ENCODE measurements around the gene GOPC.
"Not testable (repeated sequence)": the region's sequence is repeated elsewhere in the genome, so short reads cannot be mapped to it uniquely, and the experiment has no call there.

The GOPC gene

DNA sequence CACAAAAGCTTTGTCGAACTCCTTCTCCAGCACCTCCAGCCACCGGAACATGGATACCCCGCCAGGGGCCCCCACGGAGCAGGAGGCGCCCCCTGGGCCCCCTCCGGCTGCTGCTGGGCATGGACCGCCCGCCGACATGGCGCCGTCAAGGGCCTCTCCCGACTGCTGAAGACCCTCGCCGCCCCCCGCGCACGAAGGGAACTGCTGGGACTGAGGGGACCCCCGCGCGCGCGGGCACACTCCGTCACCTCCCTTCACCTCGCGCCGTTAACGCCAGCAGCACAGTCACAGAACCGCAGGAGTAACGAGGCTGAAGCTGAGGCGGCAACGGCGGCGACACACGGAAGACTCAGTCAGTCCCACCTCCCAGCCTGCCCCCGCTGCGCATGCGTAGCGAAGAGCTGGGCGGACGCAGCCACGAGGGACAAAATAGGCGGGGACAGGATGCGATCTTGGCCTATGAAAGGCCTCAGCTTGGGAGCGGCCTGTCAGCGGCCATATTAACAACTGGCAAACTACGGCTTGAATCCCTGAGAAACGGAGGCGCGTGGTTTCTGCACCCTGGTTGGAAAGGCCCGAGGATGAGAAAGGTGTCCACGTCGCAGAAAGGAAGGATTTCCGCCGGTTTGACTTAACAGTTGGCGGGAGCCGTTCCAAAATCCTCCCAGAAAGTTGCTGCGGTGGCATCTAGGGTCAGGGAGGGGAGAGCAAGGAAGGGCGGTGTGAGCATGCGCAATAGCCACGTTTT, at the start of gene GOPC:
GOPC (minus strand) TSS at position 361 of the 748 bp plus-strand sequence; CDS start at position 138, 223 bp downstream.
- peak; percentile 76 for DNase-seq (ENCODE audit: low read depth)

DNA sequence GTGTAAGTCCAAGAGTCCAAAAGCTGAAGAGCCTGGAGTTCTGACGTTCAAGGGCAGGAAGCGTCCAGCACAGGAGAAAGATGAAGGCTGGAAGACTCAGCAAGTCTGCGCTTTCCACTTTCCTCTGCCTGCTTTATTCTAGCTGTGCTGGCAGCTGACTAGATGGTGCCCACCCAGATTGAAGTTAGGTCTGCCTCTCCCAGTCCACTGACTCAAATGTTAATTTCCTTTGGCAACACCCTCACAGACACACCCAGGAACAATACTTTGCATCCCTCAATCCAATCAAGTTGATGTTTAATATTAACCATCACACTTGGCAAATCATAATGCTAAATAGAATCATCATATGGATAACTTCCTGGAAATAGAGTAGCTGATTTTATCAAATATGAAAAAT, 49.7 kb upstream of the GOPC start:
- not testable (repeated sequence) for DNase-seq (ENCODE audit: low read depth)

- DNase-seq (ENCODE audit: low read depth), result no peak
Measured at GRCh38 chr6:117642976-117643375, 40.7 kb upstream of the GOPC start.

DNA sequence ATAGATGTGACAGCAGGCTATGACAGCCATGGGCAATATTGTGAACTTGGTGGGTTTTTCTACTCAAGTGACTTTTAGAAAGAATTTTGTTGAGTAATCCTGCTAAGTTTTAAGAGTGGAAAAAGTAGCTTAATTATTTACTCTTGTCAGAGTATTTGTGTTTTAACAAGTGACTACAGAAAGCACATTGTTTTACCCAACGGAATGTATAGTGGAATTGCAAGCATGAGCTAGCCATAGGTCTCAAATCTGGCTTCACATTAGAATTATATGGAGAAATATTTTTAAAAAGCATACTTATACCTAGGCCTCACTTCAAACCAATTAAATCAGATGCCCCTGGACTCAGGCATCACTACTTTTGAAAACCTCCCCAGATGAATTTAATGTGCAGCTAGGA, 35.5 kb upstream of the GOPC start:
- DNase-seq (ENCODE audit: low read depth), result no peak

GRCh38 chr6:117629119-117629660, 26.9 kb upstream of the GOPC start:
- no peak for DNase-seq (ENCODE audit: low read depth)

- no peak for DNase-seq (ENCODE audit: low read depth)
Measured at GRCh38 chr6:117627533-117627932, 25.2 kb upstream of the GOPC start.

GRCh38 chr6:117624869-117625481, 22.7 kb upstream of the GOPC start:
- no peak for DNase-seq (ENCODE audit: low read depth)

DNA sequence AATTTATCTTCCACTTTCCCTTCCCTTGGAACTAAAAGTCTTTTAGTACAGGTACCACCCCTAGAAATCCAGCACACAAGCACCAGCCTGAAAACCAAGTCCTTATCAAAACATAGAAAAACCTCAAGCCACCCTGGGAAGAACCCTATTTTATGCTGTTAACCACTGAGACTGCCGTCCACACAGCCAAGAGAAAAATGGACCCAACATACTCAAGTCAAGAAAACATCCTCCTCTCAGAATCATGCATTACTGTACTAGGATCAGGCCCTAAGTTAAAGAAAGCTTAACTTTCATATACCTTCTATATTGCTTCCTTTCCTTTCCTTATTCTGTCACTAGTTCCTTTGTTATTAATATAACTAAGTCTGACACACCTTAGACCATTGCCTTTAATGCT, 16.9 kb upstream of the GOPC start:
- no peak for DNase-seq (ENCODE audit: low read depth)

- DNase-seq (ENCODE audit: low read depth), result no peak
Measured at GRCh38 chr6:117617210-117618035, 15.1 kb upstream of the GOPC start.

DNA sequence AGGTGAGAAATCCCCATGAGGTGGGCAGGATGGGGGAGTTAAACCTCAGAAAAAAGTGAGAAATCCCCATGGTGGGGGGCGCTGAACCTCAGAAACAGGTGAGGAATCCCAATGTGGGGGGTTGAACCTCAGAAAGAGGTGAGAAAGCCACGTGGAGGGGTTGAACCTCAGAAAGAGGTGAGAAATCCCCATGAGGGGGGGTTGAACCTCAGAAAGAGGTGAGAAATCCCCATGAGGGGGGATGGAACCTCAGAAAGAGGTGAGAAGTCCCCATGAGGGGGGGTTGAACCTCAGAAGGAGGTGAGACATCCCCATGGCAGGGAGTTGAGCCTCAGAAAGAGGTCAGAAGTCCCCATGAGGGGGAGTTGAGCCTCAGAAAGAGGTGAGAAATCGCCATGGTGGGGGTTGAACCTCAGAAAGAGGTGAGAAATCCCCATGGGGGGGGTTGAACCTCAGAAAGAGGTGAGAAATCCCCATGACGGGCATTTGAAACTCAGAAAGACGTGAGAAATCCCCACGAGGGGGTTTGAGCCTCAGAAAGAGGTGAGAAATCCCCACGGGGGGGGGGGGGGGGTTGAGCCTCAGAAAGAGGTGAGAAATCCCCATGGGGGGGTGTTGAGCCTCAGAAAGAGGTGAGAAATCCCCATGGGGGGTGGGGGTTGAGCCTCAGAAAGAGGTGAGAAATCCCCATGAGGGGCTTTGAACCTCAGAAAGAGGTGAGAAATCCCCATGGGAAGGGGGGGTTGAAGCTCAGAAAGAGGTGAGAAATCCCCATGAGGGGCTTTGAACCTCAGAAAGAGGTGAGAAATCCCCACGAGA, 14.3 kb upstream of the GOPC start:
- DNase-seq (ENCODE audit: low read depth), result peak; percentile 16

DNA sequence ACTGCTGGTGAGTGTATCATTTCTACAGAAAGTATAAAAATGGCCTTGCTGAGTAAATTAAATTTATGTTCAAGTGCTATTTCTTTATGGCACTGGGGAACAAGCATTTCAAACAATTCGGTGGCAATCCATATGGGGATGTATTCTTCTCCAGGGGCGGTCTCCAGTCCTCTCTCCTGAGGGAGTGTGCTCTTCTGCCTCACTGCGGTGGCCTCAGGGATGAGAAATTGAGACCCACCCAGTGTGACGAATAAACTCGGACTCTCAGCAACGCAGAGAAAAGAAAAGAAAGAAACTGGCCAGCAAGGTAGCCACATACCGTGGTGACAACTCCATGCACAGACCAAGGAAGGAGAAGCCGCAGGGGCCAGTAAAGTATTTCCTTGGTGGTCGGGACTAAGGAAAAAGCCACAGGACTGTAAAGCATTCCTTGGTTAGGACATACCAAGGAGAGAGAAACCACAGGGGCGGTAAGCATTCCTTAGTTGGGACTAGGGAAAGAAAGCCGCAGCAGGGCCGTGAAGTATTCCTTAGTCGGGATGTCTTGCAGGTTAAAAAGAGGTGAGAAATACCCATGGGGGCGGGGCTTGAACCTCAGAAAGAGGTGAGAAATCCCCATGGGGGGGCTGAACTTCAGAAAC, 13.6 kb upstream of the GOPC start:
- DNase-seq (ENCODE audit: low read depth), result no peak

- DNase-seq (ENCODE audit: low read depth), result no peak
Measured at GRCh38 chr6:117613920-117614560, 11.7 kb upstream of the GOPC start.

DNA sequence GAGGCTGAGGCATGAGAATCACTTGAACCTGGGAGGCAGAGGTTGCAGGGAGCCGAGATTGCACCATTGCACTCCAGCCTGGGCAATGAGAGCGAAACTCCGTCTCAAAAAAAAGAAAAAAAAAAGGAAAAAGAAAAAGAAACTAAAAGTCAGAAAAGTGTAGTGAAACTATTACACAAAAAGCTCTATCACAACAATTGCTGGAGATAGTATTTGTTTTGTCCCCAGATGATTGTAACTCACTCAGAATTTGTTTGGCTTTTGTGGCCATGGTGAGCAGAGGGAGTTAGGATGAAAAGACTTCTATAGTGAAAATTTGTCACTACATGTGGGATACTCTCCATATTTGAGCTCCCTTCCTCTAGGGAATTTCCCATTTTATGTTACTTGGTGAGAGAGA, 5.2 kb upstream of the GOPC start:
- no peak for DNase-seq (ENCODE audit: low read depth)

DNA sequence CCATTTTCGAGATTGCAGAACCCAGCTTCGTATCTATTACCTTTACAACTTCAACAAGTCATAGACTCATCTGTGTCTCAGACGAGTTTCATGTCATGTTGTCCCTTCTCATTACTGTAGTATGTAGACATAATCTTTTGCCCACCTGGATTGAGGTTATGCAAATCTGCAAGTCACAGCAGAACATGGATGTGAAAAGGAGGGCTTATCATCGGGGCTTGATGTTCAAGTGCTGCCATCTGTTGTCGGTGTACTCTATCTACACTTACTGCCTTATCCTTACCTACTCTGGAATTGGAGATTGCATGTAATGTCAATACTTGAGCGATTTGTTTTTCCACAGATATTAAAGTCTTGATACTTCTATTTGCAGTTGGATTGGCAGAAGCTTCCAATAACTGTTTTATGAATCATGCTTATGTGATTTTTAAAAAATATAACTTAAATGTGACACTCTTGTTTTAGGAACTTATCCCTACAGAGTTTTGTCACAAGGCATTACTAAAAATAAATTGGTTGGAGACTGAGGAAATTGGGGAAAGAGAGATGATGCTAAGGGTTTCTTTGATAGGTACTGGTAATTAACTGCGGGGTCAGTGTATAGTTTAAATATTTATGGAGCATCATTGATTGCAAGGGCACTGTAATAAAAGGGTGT, 3.0 kb upstream of the GOPC start:
- no peak for DNase-seq (ENCODE audit: low read depth)

- DNase-seq (ENCODE audit: low read depth), result no peak
Measured at GRCh38 chr6:117603821-117604220, 1.5 kb upstream of the GOPC start.

DNA sequence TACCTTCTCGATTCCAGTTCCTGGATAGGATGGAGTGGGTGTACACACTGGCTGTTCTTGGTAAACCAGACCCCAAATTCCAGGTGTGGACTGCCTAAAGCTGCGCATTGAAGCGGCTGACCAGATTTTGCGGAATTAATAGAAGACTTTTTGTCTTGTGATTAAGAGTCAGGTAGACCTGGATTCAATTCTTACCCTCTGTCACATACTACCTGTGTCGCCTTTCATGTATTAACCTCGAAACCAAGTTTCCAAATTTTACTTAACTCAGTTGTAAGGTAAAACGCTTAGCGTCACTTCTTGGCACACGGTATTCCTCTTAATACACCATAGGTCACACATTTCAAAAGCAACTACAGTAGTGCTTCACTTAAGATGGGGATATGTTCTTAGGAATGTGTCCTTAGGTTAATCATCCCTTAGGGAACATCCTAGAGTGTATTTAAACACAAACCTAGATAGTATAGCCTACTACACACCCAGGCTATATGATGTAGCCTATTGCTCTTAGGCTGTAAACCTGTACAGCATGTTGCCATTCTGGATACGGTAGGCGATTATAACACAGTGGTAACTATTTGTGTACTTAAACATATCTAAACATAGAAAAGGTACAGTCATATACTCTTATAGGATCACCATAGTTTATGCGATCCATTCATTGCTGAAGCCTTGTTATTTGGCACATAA, 733 bp upstream of the GOPC start:
- DNase-seq (ENCODE audit: low read depth), result no peak

DNA sequence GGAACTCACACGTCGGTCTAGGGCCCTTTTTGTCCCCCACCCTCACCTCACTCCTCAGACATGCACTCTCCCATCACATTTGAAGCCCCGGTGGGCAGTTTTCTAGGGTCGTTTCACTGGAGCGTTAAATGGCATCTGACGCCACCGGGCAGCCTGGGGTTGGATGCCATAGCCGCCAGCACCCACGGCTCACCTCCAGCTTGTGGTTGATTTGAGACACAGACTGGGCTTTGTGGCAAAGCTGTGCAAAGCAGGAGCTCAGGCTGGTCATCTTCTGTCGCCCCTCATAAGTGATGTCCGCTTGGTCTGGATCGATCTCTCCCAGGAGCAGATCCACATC, 530 bp downstream of the GOPC start:
- peak; percentile 9 for DNase-seq (ENCODE audit: low read depth)

- no peak for DNase-seq (ENCODE audit: low read depth)
Measured at GRCh38 chr6:117600008-117600743, 2.1 kb downstream of the GOPC start.

- no peak for DNase-seq (ENCODE audit: low read depth)
Measured at GRCh38 chr6:117597755-117598154, 4.6 kb downstream of the GOPC start.
